GM19455 (cell line): ENCODE data around the gene OR7C1.
"Not testable (repeated sequence)": the region's sequence is repeated elsewhere in the genome, so short reads cannot be mapped to it uniquely, and the experiment has no call there.

Experiments used
- ATAC-seq: cut with Tn5 transposase; IDR thresholded peaks from one replicate; pipeline ENCODE4 v1.9.1; 2021; ENCODE audit not compliant: unreplicated experiment

The OR7C1 gene

DNA sequence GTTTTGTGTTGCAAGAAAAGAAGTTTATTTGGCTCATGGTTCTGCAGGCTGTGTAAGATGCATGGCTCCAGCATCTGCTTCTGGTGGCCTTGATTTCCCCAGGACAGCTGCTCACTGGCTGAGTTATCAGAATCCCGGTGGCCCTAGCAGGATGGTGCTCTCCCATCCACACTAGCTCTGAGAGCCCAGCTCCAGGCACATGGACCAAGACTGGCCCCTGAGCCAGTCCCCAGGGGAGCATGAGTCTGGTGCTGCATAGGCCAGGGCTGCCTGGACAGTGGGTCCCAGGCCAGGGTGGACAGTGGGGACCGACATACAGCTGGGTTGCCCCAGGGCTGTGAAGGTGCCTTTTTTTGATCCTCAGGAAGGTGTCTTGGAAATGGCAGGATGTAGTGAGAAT lies 67.0 kb downstream of the OR7C1 start:
- no peak for ATAC-seq

DNA sequence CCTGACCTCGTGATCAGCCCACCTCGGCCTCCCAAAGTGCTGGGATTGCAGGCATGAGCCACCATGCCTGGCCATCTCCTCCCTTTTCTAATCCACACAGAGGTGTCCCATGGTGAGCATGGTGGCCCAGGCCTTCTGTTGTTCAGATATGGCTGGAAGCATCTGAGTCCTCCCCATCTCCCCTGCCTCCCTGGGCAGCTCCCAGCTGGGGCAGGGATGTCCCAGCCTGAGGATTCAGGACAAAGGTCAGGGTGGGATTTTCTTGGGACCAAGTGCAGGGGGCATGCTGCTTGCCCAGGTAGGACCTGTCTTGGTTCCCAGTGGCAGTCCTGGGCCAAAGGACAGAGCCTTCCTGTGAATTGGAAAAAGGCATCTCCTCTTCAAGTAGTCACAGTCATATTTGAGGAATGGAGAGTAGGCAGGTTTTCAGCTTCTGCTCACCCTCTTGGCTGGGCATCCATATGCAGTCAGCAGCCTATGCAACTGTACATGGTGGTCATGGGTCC lies 67.5 kb downstream of the OR7C1 start:
- no peak for ATAC-seq

GRCh38 chr19:14765841-14766240 lies 69.1 kb downstream of the OR7C1 start:
- not testable (repeated sequence) for ATAC-seq

GRCh38 chr19:14765403-14765802 lies 69.6 kb downstream of the OR7C1 start:
- ATAC-seq, result not testable (repeated sequence)

DNA sequence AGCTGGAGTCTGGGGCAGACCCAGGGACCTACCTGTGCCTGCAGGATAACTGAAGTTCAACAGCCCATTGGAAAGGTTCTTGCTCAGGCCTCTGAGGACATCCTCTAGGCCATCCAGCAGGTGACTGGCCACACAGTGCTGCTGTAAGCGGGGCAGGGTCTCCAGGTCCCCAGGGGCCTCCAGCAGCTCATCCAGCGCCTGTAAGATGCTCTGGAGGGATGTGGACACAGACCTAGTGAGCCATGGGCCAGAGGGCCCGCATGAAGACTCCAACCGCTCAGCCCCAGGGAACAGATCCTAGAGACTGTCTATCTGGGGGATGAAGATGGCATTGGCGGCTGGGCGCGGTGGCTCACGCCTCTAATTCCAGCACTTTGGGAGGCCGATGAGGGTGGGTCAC lies 70.6 kb downstream of the OR7C1 start:
- no peak for ATAC-seq

DNA sequence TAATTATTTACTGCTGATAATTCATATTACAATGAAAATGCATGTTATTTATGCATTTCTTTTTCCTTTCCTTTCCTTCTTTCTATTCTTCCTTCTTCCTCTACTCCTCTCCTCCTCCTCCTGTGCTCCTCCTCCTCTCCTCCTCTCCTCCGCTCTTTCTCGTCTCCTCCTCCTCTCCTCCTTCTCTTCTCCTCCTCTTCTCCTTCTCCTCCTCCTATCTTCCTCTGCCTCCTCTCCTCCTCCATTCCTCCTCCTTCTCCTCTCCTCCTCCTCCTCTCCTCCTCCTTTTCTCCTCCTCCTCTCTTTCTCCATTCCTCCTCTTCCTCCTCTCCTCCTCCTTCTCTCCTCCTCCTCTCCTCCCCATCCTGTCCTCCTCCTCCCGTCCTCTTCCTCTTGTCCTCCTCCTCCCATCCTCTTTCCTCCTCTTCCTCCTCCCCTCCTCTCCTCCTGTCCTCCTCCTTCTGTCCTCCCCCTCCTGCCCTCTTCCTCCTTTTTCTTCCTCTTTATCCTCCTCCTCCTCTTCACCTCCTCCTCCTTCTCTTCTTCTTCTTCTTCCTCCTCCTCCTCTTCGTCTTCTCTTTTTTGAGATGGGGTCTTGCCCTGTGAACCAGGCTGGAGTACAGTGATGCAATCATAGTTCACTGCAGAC lies 71.4 kb downstream of the OR7C1 start:
- no peak for ATAC-seq

DNA sequence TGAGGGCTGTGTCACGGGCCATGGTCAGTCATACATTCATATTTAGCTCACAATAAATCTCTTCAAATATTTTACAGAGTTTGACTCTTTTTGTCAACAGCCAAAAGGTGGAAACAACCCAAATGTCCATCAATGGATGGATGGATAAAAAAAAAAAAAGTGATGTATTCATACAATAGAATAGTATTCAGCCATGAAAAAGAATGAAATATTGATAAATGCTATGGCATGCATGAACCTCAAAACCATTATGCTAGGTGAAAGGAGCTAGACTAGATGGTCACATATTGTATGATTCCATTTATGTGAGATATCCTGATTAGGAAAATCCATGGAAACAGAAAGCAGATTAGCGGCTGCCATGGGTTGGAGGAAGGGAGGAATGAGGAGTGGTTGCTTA lies 72.9 kb downstream of the OR7C1 start:
- ATAC-seq, result no peak

DNA sequence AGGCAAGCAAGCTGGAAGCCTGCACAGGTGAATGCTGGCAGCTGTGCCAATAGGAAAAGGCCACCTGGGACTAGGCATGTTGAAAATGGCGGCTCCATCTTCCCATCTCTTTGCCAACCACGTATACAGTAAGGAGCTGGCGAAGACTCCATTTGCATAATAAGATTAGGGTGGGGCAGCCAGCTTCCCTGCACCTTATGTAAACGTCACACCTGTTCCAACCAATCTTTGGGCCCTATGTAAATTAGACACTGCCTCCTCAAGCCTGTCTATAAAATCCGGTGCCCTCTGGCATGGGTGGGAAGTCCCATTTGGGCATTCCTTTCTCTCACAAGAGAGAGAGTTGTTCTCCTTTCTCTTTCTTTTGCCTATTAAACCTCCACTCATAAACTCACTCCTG lies 73.4 kb downstream of the OR7C1 start:
- no peak for ATAC-seq

- ATAC-seq, result no peak
These were observed 76.2 kb downstream of the OR7C1 start for GRCh38 chr19:14758816-14759215.

DNA sequence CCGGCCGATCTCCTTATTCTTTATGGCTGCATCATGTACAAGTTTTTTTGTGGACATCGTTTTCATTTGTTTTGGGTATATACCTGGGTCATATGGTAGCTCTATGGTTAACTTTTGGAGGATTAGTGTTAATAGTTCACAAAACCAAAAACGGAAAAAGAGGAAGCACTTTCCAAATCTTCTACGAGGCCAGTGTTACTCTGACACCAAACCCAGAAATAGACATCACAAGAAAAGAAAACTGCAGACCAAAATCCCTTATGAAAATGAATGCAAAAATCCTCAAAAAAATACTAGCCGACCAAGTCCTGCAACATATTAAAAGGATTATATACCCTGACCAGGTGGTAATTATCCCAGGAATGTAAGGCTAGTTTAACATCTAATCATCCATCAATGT lies 86.4 kb downstream of the OR7C1 start:
- no peak for ATAC-seq
